ENCODE results near the gene EXOG. TPM values are rescaled to one million over a fixed set of nuclear protein-coding genes. Genes with fewer than 3 reads are reported as not detected.

EXOG gene, protein sequence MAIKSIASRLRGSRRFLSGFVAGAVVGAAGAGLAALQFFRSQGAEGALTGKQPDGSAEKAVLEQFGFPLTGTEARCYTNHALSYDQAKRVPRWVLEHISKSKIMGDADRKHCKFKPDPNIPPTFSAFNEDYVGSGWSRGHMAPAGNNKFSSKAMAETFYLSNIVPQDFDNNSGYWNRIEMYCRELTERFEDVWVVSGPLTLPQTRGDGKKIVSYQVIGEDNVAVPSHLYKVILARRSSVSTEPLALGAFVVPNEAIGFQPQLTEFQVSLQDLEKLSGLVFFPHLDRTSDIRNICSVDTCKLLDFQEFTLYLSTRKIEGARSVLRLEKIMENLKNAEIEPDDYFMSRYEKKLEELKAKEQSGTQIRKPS
- 8.7 and 11.1 TPM in 2 replicates for total RNA-seq (2014; rRNA removed; shearing (Covaris generic))

DNA sequence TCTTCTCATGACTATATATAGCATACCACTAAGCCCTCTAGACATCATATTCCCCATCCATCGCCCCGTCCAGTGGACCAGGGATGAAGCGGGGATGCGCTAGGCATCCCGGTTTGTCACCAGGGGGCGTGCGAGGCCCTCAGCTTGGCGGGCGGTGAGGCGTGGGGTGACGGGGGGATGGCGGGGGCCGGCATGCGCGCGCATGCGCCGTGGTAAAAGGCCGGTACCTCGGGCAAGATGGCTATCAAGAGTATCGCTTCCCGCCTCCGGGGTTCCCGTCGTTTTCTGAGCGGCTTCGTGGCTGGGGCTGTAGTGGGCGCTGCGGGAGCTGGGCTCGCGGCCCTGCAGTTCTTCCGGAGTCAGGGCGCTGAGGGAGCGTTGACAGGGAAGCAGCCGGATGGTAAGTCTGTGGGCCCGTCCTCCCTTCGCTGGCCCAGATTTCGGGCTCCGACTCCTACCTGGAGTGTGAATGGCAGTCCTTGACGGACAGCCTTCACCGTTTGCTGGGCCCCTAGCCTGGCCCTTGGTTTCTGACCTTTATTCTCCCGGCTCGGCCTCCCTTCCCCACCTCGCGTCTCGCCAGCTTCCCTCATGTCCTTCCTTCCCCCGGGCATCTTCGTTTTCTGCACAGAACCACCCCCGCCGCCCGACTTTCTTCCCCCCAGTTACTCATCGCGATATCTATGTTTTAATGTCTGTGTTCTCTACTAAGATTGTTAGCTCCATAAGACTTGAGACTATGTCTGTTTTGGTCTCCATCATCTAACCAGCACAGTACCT is at the start of gene EXOG:
Gene EXOG (plus strand): TSS at position 210 of the 780 bp plus-strand sequence. CDS start 28 bp downstream, at position 238.
- DNase-seq (ENCODE audit: low spot score): peak; percentile 79

- DNase-seq (ENCODE audit: low spot score): no peak
Observed at GRCh38 chr3:38446812-38447211, 49.3 kb upstream of the EXOG start.

GRCh38 chr3:38450853-38451252 is 45.3 kb upstream of the EXOG start:
- no peak for DNase-seq (ENCODE audit: low spot score)

DNA sequence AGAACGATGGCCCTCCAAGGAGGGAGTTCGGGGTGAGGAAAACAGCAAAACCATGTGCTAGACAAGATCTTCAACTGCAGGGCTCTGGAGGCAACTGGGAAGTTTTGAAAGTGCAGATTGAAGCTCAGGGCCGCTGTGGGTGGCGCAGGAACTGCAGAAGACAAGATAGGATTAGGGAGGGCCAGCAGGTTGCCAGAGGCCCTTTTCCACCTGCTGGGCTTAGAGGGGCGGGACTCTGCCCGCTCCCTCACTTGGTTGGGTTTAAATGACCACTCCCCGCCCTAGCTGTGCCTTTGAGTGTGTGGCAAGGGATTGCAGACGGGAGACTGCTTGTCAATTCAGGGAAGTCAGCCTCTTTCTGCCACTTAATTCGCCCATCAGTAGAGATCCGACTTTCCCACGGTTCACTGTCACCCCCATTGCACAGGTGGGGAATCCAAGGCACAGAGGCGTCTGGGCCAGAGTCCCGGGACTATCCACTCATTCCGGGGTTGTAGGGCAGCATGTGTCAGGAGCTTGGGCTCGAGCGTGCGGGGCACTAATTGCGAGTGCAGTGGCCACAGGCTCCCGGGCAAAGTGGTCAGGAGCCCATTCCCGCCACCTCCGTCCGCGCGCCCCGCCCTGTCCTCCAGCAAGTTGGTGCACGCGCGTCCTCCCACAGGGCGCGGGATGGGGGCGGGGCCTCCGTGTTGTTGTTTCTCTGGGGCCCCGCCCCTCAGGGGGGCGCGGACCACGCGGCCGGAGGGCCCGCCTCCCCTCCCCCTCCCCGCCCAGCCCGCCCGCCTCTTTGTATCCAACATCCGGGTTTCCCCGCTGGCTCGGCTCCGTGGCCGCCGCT is 42.8 kb upstream of the EXOG start, which contains the start of gene ACVR2B:
Gene ACVR2B (plus strand): TSS at position 816 of the 838 bp plus-strand sequence. CDS start 433 bp downstream, outside the sequence.
- peak; percentile 27 for DNase-seq (ENCODE audit: low spot score)

GRCh38 chr3:38453913-38454177 is 42.3 kb upstream of the EXOG start:
- DNase-seq (ENCODE audit: low spot score): no peak

GRCh38 chr3:38454178-38454883 is 41.8 kb upstream of the EXOG start:
- no peak for DNase-seq (ENCODE audit: low spot score)

GRCh38 chr3:38454884-38455638 is 41.1 kb upstream of the EXOG start:
- DNase-seq (ENCODE audit: low spot score): peak; percentile 34

GRCh38 chr3:38455639-38456430 is 40.3 kb upstream of the EXOG start:
- no peak for DNase-seq (ENCODE audit: low spot score)

DNA sequence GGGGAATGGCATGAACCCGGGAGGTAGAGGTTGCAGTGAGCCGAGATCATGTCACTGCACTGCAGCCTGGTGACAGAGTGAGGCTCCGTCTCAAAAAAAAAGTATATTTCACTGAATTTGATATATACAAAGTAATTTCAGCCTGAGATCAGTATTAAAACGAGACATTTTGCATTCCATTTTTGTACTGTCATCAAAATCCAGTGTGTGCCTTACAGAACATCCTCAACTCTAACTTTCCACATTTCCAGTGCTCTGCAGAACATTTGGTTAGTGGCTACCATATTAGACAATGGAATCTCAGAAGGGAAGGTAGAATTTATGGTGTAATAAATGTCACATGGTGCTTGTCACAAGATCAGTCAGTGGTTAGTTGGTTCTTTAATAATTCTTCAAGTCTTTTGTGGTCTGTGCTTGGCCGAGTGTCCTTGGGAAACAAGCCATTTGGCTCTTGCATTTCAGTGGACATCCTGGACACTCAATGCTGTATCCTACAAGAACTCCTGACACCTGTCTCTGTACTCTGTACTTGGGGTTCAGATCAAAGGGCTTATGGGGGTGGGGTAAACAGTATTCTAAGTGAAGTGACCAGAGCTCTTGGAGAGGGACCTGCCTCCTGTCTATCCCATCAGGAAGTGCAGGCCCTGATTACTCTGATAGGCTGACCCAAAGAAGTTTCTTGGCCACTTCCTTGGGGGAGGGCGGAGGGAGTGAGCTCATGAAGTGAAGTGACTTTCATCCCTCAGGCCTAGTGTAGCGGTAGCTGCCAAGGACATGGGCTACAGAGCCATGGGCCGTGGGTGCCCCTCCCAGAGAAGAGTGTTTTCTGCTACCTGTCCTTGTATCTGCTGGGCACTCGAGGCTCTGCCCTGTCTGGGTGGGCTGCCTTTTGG is 38.8 kb upstream of the EXOG start:
- DNase-seq (ENCODE audit: low spot score): no peak

DNA sequence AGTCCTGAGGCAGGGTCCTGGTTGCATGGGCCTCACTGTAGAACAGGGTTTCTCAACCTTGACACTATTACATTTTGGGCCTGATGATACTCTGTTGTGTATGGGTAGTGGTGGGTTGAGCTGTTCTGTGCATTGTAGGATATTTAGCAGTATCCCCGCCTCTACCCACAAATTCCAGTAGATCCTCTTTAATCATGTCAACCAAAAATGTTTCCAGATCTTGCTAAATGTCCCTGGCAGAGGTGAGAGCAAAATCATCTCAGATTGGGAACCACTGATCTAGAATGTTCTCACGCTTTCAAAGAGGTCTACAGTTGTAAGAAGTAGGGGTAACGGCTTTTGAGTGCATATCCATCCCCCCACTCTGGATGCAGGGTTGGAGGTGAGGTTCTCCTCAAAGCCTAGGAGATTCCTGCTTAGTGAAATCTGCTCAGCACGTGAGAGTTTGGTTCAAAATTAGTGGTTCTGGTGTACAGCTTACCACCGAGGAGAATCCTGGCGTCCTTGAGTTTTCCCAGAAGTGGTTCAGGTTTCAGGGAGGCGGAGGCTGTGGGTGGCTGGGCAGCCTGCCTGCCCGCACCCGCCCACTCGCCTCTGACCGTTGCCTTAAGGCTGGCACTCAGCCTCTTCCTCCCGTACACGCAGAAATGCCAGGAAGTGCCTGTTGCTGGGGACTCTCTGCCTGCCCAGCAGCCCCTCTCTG is 37.2 kb upstream of the EXOG start:
- DNase-seq (ENCODE audit: low spot score): peak; percentile 79

- DNase-seq (ENCODE audit: low spot score): no peak
Observed at GRCh38 chr3:38459499-38460048, 36.6 kb upstream of the EXOG start.

GRCh38 chr3:38460377-38461270 is 35.5 kb upstream of the EXOG start:
- no peak for DNase-seq (ENCODE audit: low spot score)

DNA sequence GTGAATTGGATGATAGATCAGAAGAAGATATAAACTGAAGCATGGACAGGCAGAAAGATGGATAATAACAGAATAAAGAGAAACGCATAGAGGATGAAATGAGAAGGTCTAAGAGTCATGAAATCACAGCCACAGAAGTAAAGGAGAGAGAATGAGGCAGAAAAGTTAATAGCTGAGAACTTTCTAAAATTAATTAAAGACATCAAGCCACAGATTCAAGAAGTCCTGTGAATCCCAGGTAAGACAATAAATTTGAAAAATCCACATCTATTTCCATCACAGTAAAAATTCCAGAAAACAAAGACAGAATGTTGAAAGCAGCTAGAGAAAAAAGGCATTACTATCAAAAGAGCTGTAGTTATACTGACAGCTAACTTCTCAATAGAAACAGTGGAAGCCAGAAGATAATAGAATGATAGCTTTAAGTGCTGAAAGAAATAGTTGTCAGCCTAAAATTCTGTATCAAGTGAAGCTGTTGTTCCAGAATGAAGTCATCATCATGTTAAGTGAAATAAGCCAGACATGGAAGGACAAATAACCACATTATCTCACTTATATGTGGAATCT is 30.5 kb upstream of the EXOG start:
- no peak for DNase-seq (ENCODE audit: low spot score)

DNA sequence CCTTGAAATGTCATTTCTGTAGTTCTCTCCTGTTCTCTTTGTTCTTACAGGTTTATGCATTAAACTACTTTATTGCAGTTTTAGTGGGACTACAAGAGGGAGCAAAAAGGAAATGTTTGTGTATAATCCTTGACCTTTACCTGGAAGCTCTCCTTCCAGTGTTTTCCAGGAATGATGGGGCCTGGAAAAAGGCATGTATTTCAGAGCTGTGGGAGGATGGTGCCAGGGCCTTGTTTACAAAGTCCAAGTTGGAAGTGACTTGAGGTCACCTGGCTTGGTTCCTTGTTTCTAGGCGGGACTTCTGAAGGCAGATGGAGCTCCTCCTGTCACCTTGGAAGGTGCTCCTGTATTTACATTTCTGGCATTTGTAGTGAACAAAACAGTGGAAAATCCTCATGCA is 27.4 kb upstream of the EXOG start:
- no peak for DNase-seq (ENCODE audit: low spot score)

GRCh38 chr3:38469852-38470251 is 26.3 kb upstream of the EXOG start:
- DNase-seq (ENCODE audit: low spot score): no peak

GRCh38 chr3:38471260-38471857 is 24.8 kb upstream of the EXOG start:
- DNase-seq (ENCODE audit: low spot score): no peak

All from H4 (cell line).